T-helper 1 cell (primary cell): ENCODE results near the gene TSPAN4.

ENCODE experiments used
- DNase-seq, 5 donors: peaks; one replicate each; pipeline ENCODE4 v3.0.0-alpha.2; 2012 to 2020

The TSPAN4 gene

GRCh38 chr11:837189-837989, 5.3 kb upstream of the TSPAN4 start:
- no peak for DNase-seq

- DNase-seq: no peak
Observed at GRCh38 chr11:837990-838307, 4.7 kb upstream of the TSPAN4 start.

- DNase-seq: no peak
Observed at GRCh38 chr11:838441-839279, 4.0 kb upstream of the TSPAN4 start.

GRCh38 chr11:839280-839623, 3.4 kb upstream of the TSPAN4 start:
- DNase-seq: no peak

- DNase-seq: no peak
Observed at GRCh38 chr11:839875-840617, 2.6 kb upstream of the TSPAN4 start.

- no peak for DNase-seq
Observed at GRCh38 chr11:841981-842369, 677 bp upstream of the TSPAN4 start.

- DNase-seq: no peak
Observed at GRCh38 chr11:843086-843734, 558 bp downstream of the TSPAN4 start.

- DNase-seq: no peak
Observed at GRCh38 chr11:843818-844692, 1.4 kb downstream of the TSPAN4 start.

- no peak for DNase-seq
Observed at GRCh38 chr11:844693-845644, 2.3 kb downstream of the TSPAN4 start.

- DNase-seq: no peak
Observed at GRCh38 chr11:845872-846495, 3.3 kb downstream of the TSPAN4 start.

- DNase-seq: no peak
Observed at GRCh38 chr11:846496-847098, 3.9 kb downstream of the TSPAN4 start.

GRCh38 chr11:847876-848275, 5.2 kb downstream of the TSPAN4 start:
- no peak for DNase-seq

- DNase-seq: peak; percentile 31 to 61 (median 48)
Observed at GRCh38 chr11:848380-848931, 5.8 kb downstream of the TSPAN4 start.

- peak in 1 of 5 donors; percentile 35 for DNase-seq
Observed at GRCh38 chr11:849104-849824, 6.6 kb downstream of the TSPAN4 start.

GRCh38 chr11:849951-850774, 7.5 kb downstream of the TSPAN4 start:
- DNase-seq: no peak

- no peak for DNase-seq
Observed at GRCh38 chr11:850775-851763, 8.4 kb downstream of the TSPAN4 start.

- no peak for DNase-seq
Observed at GRCh38 chr11:852762-853161, 10.1 kb downstream of the TSPAN4 start.
